Stimulated activated CD8-positive, alpha-beta memory T cell treated with anti-CD3 and anti-CD28 coated beads, Interleukin-7, amount 100 ng/mL, for 4 hours (primary cell): ENCODE results near the gene TMEM131L.
"Not testable (repeated sequence)": the region's sequence is repeated elsewhere in the genome, so short reads cannot be mapped to it uniquely, and the experiment has no call there.

Source experiments
- DNase-seq, 2 donors: peaks; one replicate each; pipeline ENCODE4 v3.0.0-alpha.2; 2020; ENCODE audit warnings: low read depth in 2 of 2

Gene TMEM131L

GRCh38 chr4:153541456-153542096, 75.4 kb downstream of the TMEM131L start:
- no peak for DNase-seq

DNA sequence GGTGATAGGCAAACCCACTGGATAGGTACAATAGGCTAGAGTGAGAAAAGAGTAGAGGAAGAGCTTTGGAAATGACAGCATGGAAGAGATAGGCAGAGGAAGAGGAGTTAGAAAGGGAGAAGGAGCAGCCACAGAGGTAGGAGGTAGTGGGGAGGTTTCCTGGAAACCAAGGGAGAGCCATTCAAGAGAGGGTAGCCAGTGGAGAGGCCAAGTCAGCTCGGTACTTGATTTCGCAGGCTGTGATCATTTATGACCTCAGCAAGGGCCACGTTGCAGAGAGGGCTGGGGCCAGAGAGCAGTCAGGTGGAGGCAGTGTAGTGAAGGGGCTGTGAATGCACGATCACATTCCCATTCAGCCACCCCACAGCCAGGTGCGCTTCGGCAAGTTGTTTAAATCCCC, 76.0 kb downstream of the TMEM131L start:
- no peak for DNase-seq

DNA sequence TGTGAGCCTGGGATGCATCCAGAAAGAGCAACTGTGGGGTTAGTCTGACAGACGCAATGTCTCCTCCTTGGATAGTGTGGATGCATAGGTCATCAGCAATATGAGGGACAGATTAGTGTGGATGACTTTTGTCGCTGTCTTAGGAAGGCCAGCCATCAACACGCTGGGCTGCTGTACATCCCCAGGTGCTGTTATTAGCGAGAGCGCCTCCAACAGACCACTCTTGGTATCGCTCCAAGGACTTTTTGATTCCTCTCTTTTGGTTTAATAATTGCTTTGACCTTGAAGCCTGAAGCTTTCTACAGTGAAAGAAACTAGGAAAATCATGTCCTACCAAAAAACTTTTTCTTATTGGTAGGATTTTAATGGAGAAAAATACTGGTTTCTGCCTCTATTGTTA, 76.7 kb downstream of the TMEM131L start:
- no peak for DNase-seq

GRCh38 chr4:153543351-153543750, 77.2 kb downstream of the TMEM131L start:
- no peak for DNase-seq

GRCh38 chr4:153545822-153546221, 79.7 kb downstream of the TMEM131L start:
- DNase-seq: no peak

DNA sequence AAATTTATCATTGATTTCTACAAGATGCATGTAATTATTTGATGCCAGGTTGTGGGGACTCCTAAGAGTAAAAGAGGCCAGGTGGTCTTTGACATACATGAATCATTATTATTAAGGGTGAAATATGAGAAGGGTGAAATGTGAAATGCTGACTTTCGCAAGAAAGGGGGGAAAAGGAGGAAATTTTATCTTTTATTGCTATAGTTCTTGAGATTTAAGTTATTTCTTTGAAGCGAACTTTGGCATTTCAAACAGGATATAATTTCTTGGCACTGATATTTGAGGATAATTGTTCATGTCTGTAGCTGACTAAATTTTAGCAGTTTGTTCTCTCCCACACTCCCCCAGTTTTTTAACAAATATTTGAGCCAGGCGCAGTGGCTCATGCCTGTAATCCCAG, 80.1 kb downstream of the TMEM131L start:
- no peak for DNase-seq

DNA sequence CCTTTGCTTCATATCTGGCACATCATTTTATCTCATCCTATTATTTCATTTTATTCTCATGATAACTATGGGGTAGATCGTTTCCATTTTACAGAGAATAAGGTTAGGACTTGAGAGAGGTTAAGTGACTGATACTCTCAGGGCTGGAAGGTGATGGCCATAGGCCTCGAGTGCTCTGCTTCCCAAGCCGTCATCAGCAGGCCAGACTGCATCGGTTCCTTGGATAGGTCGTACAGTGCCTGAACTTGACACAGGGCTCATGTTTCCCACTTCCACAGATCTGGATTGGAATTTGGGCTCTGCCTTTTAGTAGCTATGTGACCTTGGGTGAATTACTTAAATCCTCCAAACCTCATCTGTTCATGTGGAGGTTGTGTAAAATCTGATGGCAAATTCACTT, 81.4 kb downstream of the TMEM131L start:
- no peak for DNase-seq

DNA sequence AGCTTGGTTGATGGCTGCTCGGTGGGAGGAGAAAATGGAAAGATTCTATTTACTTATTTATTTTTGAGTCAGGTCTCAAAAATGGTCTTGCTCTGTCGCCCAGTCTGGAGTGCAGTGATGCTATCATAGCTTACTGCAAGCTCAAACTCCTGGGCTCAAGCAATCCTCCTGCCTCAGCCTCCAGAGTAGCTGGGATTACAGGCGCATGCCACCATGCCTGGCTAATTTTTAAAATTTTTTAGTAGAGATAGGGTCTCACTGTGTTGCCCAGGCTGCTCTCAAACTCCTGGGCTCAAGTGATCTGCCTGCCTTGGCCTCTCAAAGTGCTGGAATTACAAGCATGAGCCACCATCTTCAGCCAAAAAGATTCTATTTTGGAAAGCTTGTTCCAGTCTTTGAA, 82.7 kb downstream of the TMEM131L start:
- not testable (repeated sequence) for DNase-seq

GRCh38 chr4:153549405-153549804, 83.2 kb downstream of the TMEM131L start:
- DNase-seq: no peak

GRCh38 chr4:153553155-153553818, 87.1 kb downstream of the TMEM131L start:
- DNase-seq: no peak

- DNase-seq: no peak
These were observed 87.6 kb downstream of the TMEM131L start for GRCh38 chr4:153553819-153554170.

DNA sequence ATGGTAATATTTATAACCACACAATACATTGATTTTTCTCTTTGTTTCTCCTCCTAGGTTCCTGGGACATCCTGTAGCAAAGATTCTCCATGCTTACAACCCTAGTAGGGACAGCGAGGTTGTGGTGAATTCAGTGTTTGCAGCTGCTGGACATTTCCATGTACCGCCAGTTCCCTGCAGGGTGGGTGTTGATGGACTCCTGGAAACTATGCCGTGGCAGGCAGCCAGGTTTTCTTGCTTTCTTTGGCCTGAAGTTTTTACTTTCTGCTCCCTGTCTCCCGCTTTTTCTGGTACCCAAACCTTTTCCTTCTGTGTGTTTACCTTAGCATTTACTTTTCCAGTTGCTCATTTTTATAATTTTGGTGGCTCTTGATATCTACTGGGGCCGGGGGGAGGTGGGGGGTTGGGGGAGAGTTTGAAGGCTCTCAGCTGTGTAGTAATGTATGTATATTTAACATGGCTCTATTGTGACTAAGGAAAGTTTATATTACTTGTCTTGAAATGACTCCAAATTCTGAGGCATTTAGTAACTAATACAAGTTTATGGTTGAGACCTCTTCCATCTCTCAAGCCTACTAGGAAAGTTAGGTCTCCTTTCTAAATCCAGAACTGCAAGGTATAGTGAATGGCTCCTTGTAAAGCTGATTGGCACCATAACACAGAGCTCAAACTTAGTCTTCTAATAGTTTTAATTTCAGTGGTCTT, 89.7 kb downstream of the TMEM131L start:
- no peak for DNase-seq

DNA sequence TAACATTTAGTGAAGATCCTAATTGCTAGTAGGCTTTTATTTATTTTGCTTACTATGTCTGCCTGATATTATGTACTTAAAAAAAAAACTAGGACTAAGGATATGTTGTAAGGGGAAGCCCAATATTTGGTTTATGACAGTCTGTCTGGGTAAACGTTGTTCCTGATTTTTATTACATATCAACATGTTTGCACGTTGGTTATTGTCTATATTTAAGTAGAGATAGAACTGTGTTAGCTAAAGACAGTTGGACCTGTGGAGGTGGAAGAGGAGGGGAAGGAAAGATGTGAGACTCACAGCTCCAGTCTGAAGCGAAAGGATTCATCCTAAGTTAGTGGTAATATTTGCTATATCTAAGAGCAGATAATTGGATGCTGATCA, 90.3 kb downstream of the TMEM131L start:
- no peak for DNase-seq

DNA sequence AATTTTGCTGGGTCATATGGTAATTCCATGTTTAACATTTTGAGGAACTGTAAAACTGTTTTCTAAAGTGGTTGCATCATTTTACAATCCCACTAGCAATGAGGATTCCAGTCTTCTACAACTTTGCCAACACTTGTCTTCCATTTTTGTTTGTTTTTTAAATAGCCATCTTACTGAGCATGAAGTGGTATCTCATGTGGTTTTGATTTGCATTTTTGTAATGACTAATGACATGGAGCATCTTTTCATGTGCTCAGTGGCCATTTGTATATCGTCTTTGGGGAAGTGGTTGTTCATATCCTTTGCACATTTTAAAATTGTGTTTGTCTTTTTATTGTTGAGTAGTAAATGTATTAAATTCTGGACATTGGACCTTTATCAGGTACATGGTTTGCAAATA, 94.7 kb downstream of the TMEM131L start:
- DNase-seq: no peak

DNA sequence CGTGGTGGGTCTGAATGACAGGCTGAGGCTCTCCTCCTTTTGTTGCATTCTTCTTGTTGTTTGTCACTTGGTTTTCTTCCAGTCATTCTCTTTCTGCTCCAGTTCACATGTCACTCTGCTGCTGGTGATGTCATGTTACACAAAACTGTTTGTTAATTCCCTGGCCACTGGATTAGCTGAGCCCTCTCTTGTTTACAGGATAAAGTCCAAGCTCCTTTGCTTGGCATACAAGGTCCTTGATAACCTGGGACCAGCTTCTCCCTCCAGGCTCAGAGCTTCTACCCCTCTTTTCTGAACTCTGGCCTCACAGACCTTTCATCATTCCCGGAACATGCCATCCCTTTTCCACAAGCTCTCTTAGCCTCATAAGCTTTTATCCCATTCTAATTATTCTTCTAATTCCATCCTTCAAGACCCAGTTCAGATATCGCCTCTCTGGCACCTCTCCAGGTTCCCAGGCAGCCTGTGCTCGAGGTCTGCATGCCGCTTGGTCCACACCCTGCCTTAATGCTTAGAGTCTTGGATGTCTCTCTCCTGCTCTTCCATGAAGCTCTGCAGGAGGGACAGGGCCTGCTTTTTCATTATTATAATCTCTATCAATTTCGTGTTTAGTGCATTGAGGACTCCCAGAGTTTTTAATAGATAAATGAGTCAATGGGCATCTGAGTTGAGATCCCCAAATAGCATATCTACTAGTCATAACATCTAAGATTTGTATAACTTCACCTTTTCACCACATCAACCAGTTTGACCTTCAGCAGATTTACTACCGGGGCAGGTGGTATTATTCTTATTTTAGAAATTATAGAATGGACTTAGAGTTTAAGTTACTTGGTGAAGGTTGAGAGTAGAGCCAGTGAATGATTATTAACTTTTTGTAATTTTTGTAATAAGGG, 98.7 kb downstream of the TMEM131L start:
- no peak for DNase-seq

GRCh38 chr4:153566631-153567150, 100.5 kb downstream of the TMEM131L start:
- DNase-seq: no peak

GRCh38 chr4:153567660-153568059, 101.5 kb downstream of the TMEM131L start:
- DNase-seq: not testable (repeated sequence)

GRCh38 chr4:153570228-153570973, 104.2 kb downstream of the TMEM131L start:
- no peak for DNase-seq

GRCh38 chr4:153571006-153571545, 104.9 kb downstream of the TMEM131L start:
- no peak for DNase-seq

- DNase-seq: no peak
These were observed 106.4 kb downstream of the TMEM131L start for GRCh38 chr4:153572609-153573008.

DNA sequence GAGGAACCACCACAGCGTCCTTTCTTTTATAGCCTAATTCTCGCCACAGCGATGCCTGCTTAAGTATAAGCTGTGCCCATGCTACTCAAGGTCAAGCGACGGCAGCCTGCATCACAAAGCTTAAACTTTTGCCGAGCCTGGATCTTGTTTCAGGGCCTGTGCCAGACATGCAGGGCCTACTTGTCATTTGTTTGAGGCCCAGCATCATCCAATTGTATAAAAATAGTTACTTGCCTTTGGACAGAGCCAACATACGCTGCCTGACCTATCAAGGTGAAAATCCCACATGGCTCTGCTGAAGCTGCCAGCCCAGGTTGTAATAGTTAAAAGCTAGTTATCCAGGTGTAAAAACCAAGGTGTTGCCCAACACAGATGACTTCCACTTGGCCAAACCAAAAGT, 107.1 kb downstream of the TMEM131L start:
- no peak for DNase-seq
